Adipose tissue (tissue), 3 donors: ENCODE data around the gene LBP. TPM values are rescaled to one million over a fixed set of nuclear protein-coding genes. Genes with fewer than 3 reads are reported as not detected.

Experiments used
- H3K27ac ChIP-seq: one replicate; pipeline ENCODE4 v1.5.1; 2013; ENCODE audit warnings: low read depth, low read length
- WGBS, 3 donors: extraction: QIAGEN DNeasy Blood & Tissue Kit; methylation state at CpG; one replicate each; pipeline ENCODE4 v1.1.7; 2013; 5-methylcytosine and 5-hydroxymethylcytosine counted together
- polyA plus RNA-seq, 3 donors: library from polyadenylated mRNA; stranded (reverse); fragments of 200-250 nt; gene quantifications; one replicate each; pipeline ENCODE4 v1.2.3, GENCODE V29; 2013
- donor health status: healthy with polysubstance abuse.
- donor health status: Bipolar disorder and iron deficiency.
- donor health status: healthy.

Gene LBP
- polyA plus RNA-seq, 3 donors: 2.9 to 53.7 (median 8.7) TPM

- H3K27ac ChIP-seq: no peak overlapping the region
- WGBS, 3 donors: 83 to 89% (median 84%) methylated on average over 9 of the region's 9 CpGs
These were observed 66.7 kb downstream of the LBP start for GRCh38 chr20:38412877-38413577.

GRCh38 chr20:38414769-38415450 lies 68.6 kb downstream of the LBP start:
- 94 to 97% (median 97%) methylated on average over 14 of the region's 14 CpGs for WGBS, 3 donors

GRCh38 chr20:38418509-38419204 lies 72.4 kb downstream of the LBP start:
- WGBS, 3 donors: 60 to 76% (median 72%) methylated on average over 4 of the region's 4 CpGs
- H3K27ac ChIP-seq: no peak overlapping the region

More at GRCh38 chr20:38414769-38415450, 68.6 kb downstream of the LBP start:
- H3K27ac ChIP-seq: no peak overlapping the region

- H3K27ac ChIP-seq: no peak overlapping the region
- 92% methylated on average over 9 of the region's 9 CpGs for WGBS, 3 donors
These were observed 74.3 kb downstream of the LBP start for GRCh38 chr20:38420388-38421085.

- H3K27ac ChIP-seq: no peak overlapping the region
- WGBS, 3 donors: 79 to 86% (median 85%) methylated on average over 10 of the region's 10 CpGs
These were observed 75.6 kb downstream of the LBP start for GRCh38 chr20:38421915-38422314.

GRCh38 chr20:38423541-38423940 lies 77.3 kb downstream of the LBP start:
- no peak overlapping the region for H3K27ac ChIP-seq
- 83 to 88% (median 86%) methylated on average over 4 of the region's 4 CpGs for WGBS, 3 donors

- 96 to 100% (median 98%) methylated on average over 1 of the region's 1 CpG for WGBS, 3 donors
- no peak overlapping the region for H3K27ac ChIP-seq
These were observed 78.1 kb downstream of the LBP start for GRCh38 chr20:38424401-38424800.

- WGBS, 3 donors: 75 to 83% (median 82%) methylated on average over 15 of the region's 15 CpGs
- no peak overlapping the region for H3K27ac ChIP-seq
These were observed 80.0 kb downstream of the LBP start for GRCh38 chr20:38426006-38426897.

Other genes starting within 250 kb of the LBP start
- 10 to 100 TPM; 12.7 to 53.1 (median 49.4) TPM for gene TGM2, start 181.2 kb upstream of the LBP start, polyA plus RNA-seq
- gene KIAA1755, start 85.7 kb upstream of the LBP start, polyA plus RNA-seq: 1 to 10 TPM in 2 of 3 donors, under 1 TPM in 1; 0.47 to 6.4 (median 1.2) TPM
- 1 to 10 TPM in 1 of 3 donors, under 1 TPM in 2; 0.02 to 3.5 (median 0.21) TPM for gene BPI, start 42.3 kb upstream of the LBP start, polyA plus RNA-seq
- gene SNHG17, start 88.8 kb downstream of the LBP start, polyA plus RNA-seq: 10 to 100 TPM; 18.2 to 63.9 (median 27.9) TPM
- 1 to 10 TPM; 5.3 to 8.7 (median 6.2) TPM for gene RALGAPB, start 126.4 kb downstream of the LBP start, polyA plus RNA-seq
- gene ADIG, start 234.7 kb downstream of the LBP start, polyA plus RNA-seq: not detected